ENCODE measurements around the gene FNBP1L. TPM values are rescaled to one million over a fixed set of nuclear protein-coding genes. Genes with fewer than 3 reads are reported as not detected.
"Not testable (repeated sequence)": the region's sequence is repeated elsewhere in the genome, so short reads cannot be mapped to it uniquely, and the experiment has no call there.

FNBP1L gene
- total and polyA plus RNA-seq, 10 of the 15 experiments (the other 5 are each of a cell fraction or from before 2014, with no cell fraction given), result 0.02 to 0.12 (median 0.07) TPM; not detected in 4

GRCh38 chr1:93591291-93591675, 143.4 kb downstream of the FNBP1L start:
- H3K27me3 ChIP-seq (replicated peaks in 1 of 2; ENCODE audit: control insufficient read depth in 2 of 2, insufficient read depth in 2 of 2, low read length in 1 of 2); H3K4me2 ChIP-seq (ENCODE audit: control insufficient read depth, insufficient read depth); H2AFZ ChIP-seq (ENCODE audit: control insufficient read depth, low read depth, low read length); H3K9me3 ChIP-seq (replicated peaks; ENCODE audit: control insufficient read depth, insufficient read depth, low read length); H3K36me3 ChIP-seq (ENCODE audit: control insufficient read depth in 2 of 2, insufficient read depth in 2 of 2, low read length in 1 of 2); DNase-seq (ENCODE audit: low read depth, low spot score); H3K4me3 ChIP-seq; FAIRE-seq; H3K27ac ChIP-seq (ENCODE audit: control insufficient read depth, insufficient read depth); POLR2A ChIA-PET; BruUV-seq (replicated peaks); H4K20me1 ChIP-seq (ENCODE audit: control insufficient read depth, insufficient read depth); intact Hi-C loops (cut with micrococcal nuclease; ENCODE audit: unreplicated experiment); H3K4me1 ChIP-seq (ENCODE audit: control insufficient read depth, insufficient read depth, low read length); H3K79me2 ChIP-seq (ENCODE audit: control insufficient read depth, insufficient read depth, low read length); in situ Hi-C loops (cut with MboI); H3K9ac ChIP-seq (ENCODE audit: control insufficient read depth, insufficient read depth, low read length): not testable (repeated sequence)
- WGBS (ENCODE audit: insufficient coverage, insufficient replicate concordance, low lambda C conversion rate, missing lambda C conversion rate), result 59% methylated on average over 3 of the region's 3 CpGs
- SMC1A ChIA-PET (ENCODE audit: uncharacterized antibody, unreplicated experiment), result interaction anchor here (0.7 to 1.9 kb wide), 8 partner anchors 10 to 253 kb away, joined by 3 to 6 read pairs (median 4); no protein-coding TSS in a partner anchor
- peak; percentile 65; the same call in 1 of the 2 replicates for TF ChIP-seq ZNF384 (IDR thresholded peaks at IDR 0.05; ENCODE audit: borderline replicate concordance, low read depth, low read length)
- RAD21 ChIA-PET (ENCODE audit: unreplicated experiment), result interaction anchor here (1.2 to 1.7 kb wide), 2 partner anchors 17 to 114 kb away, joined by 3 to 4 read pairs; no protein-coding TSS in a partner anchor
- ATAC-seq, result peak; percentile 66
- CTCF ChIA-PET, result interaction anchor here (0.9 to 2.9 kb wide), 3 partner anchors 16 to 253 kb away, joined by 3 to 12 read pairs (median 4); no protein-coding TSS in a partner anchor

- Histone ChIP-seq H3K27me3 (replicated peaks in 1 of 2; ENCODE audit: control insufficient read depth in 2 of 2, insufficient read depth in 2 of 2, low read length in 1 of 2) (no peaks in the 10 kb centered on the region; a peak in 1 of 4 replicates), H2AFZ (ENCODE audit: control insufficient read depth, low read depth, low read length) (no peak overlapping the region), H3K36me3 (ENCODE audit: control insufficient read depth in 2 of 2, insufficient read depth in 2 of 2, low read length in 1 of 2) (no peaks in the 10 kb centered on the region), H3K9me3 (replicated peaks; ENCODE audit: control insufficient read depth, insufficient read depth, low read length) (no peaks in the 10 kb centered on the region), H3K4me1 (ENCODE audit: control insufficient read depth, insufficient read depth, low read length) (peaks cover 4% of the 10 kb centered on the region), H3K27ac (ENCODE audit: control insufficient read depth, insufficient read depth) (no peak overlapping the region), H3K4me2 (ENCODE audit: control insufficient read depth, insufficient read depth) (0 out of 2 replicates have a peak overlapping the region, but pooled peaks have one; percentile 22), H4K20me1 (ENCODE audit: control insufficient read depth, insufficient read depth) (peaks cover 6% of the 10 kb centered on the region), H3K79me2 (ENCODE audit: control insufficient read depth, insufficient read depth, low read length) (no peaks in the 10 kb centered on the region), H3K9ac (ENCODE audit: control insufficient read depth, insufficient read depth, low read length) (no peak overlapping the region), H3K4me3 (no peak overlapping the region)
- intact Hi-C loops (cut with micrococcal nuclease; ENCODE audit: unreplicated experiment), result no loop called here
- ATAC-seq (peak; percentile 83), DNase-seq (ENCODE audit: low read depth, low spot score) (peak; percentile 46), FAIRE-seq (peak; percentile 61)
- 58% methylated on average over 17 of the region's 17 CpGs for WGBS (ENCODE audit: insufficient coverage, insufficient replicate concordance, low lambda C conversion rate, missing lambda C conversion rate)
- ChIA-PET SMC1A (ENCODE audit: uncharacterized antibody, unreplicated experiment) (interaction anchor here (0.7 to 1.9 kb wide), 10 partner anchors 10 to 253 kb away, joined by 3 to 6 read pairs (median 4); no protein-coding TSS in a partner anchor), CTCF (interaction anchor here (0.6 to 2.9 kb wide), 7 partner anchors 15 to 252 kb away, joined by 3 to 12 read pairs (median 3); no protein-coding TSS in a partner anchor), RAD21 (ENCODE audit: unreplicated experiment) (interaction anchor here (0.7 to 1.7 kb wide), 3 partner anchors 17 to 257 kb away, joined by 3 to 4 read pairs (median 3); no protein-coding TSS in a partner anchor), POLR2A (interaction anchor here (0.9 to 1.3 kb wide), 2 partner anchors 10 to 13 kb away, joined by 3 read pairs; no protein-coding TSS in a partner anchor)
- in situ Hi-C loops (cut with MboI), result no loop called here
- BruUV-seq (replicated peaks), result no TSS peak
- peak; percentile 72; the same call in 1 of the 2 replicates for TF ChIP-seq NFIC (IDR thresholded peaks at IDR 0.05; ENCODE audit: low read depth, low read length)
- peak; percentile 73 for TF ChIP-seq IKZF1 (conservative IDR thresholded peaks at IDR 0.05)
- TF ChIP-seq PML (IDR thresholded peaks at IDR 0.05; ENCODE audit: low read length), result no peak
- 0 out of 2 replicates have a peak, but pooled peaks have one; percentile 60 for TF ChIP-seq MEF2A (IDR thresholded peaks at IDR 0.05; ENCODE audit: insufficient read depth, low read depth, low read length)
- TF ChIP-seq SMAD1 (IDR thresholded peaks at IDR 0.05; ENCODE audit: low read depth, partially characterized antibody), result peak; percentile 97
- peak; percentile 33; the same call in 1 of the 2 replicates for TF ChIP-seq MTA2 (IDR thresholded peaks at IDR 0.05; ENCODE audit: low read depth)
- peak; percentile 45; the same call in 1 of the 2 replicates for TF ChIP-seq PAX5 (IDR thresholded peaks at IDR 0.05; ENCODE audit: borderline replicate concordance, low read depth, low read length)
- TF ChIP-seq CBX5 (IDR thresholded peaks at IDR 0.05; ENCODE audit: low read depth), result 0 out of 2 replicates have a peak, but pooled peaks have one; percentile 59
- no peak for TF ChIP-seq USF2 (IDR thresholded peaks at IDR 0.05; ENCODE audit: borderline replicate concordance, low read depth, low read length)
- no peak for TF ChIP-seq SMARCA5 (IDR thresholded peaks at IDR 0.05)
- peak; percentile 83 for TF ChIP-seq ATF2 (IDR thresholded peaks at IDR 0.05; ENCODE audit: low read length)
These were observed 144.0 kb downstream of the FNBP1L start for GRCh38 chr1:93591676-93592550.

All from GM12878 (cell line).